ENCODE results near the gene GJA10.

GRCh38 chr6:89874438-89874837, 19.8 kb upstream of the GJA10 start:
- no peak for TF ChIP-seq EZH2phosphoT487 (IDR thresholded peaks at IDR 0.05; ENCODE audit: borderline replicate concordance, low read depth, low read length)
- TF ChIP-seq CTCF (conservative IDR thresholded peaks at IDR 0.05; ENCODE audit: low read length) = no peak
